Measurements from ENCODE around the gene PCNX1.
A peak's percentile ranks its signal among the peaks of the same experiment; 100 is the strongest.

The PCNX1 gene

GRCh38 chr14:71135911-71136310, 228.7 kb downstream of the PCNX1 start:
- no peak overlapping the region for H3K4me3 ChIP-seq
- no peaks in the 10 kb centered on the region for H3K9me3 ChIP-seq (ENCODE audit: low read depth, low read length)
- no peaks in the 10 kb centered on the region for H3K36me3 ChIP-seq (ENCODE audit: insufficient read depth, low read length)
- TF ChIP-seq FOXP2 (optimal IDR thresholded peaks at IDR 0.05; ENCODE audit: control extremely low read depth, extremely low read length, insufficient read depth) (no peak), POLR2AphosphoS5 (IDR thresholded peaks at IDR 0.05; ENCODE audit: borderline replicate concordance, low read depth, low read length) (no peak), EZH2 (IDR thresholded peaks at IDR 0.05) (no peak)
- H3K27ac ChIP-seq = no peak overlapping the region
- no peak for DNase-seq (ENCODE audit: low read depth, low spot score)
- no peak overlapping the region for H3K9ac ChIP-seq (ENCODE audit: insufficient read length)

GRCh38 chr14:71136386-71137060, 229.3 kb downstream of the PCNX1 start:
- TF ChIP-seq EZH2 (IDR thresholded peaks at IDR 0.05) (no peak), POLR2AphosphoS5 (IDR thresholded peaks at IDR 0.05; ENCODE audit: borderline replicate concordance, low read depth, low read length) (no peak), FOXP2 (optimal IDR thresholded peaks at IDR 0.05; ENCODE audit: control extremely low read depth, extremely low read length, insufficient read depth) (no peak)
- Histone ChIP-seq H3K9me3 (ENCODE audit: low read depth, low read length) (no peaks in the 10 kb centered on the region), H3K9ac (ENCODE audit: insufficient read length) (no peak overlapping the region), H3K27ac (no peak overlapping the region), H3K36me3 (ENCODE audit: insufficient read depth, low read length) (no peaks in the 10 kb centered on the region), H3K4me3 (no peak overlapping the region)
- DNase-seq (ENCODE audit: low read depth, low spot score) = no peak

- TF ChIP-seq POLR2AphosphoS5 (IDR thresholded peaks at IDR 0.05; ENCODE audit: borderline replicate concordance, low read depth, low read length) (no peak), EZH2 (IDR thresholded peaks at IDR 0.05) (no peak), FOXP2 (optimal IDR thresholded peaks at IDR 0.05; ENCODE audit: control extremely low read depth, extremely low read length, insufficient read depth) (no peak)
- no peaks in the 10 kb centered on the region for H3K36me3 ChIP-seq (ENCODE audit: insufficient read depth, low read length)
- no peak overlapping the region for H3K4me3 ChIP-seq
- H3K9ac ChIP-seq (ENCODE audit: insufficient read length) = no peak overlapping the region
- DNase-seq (ENCODE audit: low read depth, low spot score) = no peak
- no peak overlapping the region for H3K27ac ChIP-seq
- no peaks in the 10 kb centered on the region for H3K9me3 ChIP-seq (ENCODE audit: low read depth, low read length)
Measured at GRCh38 chr14:71137536-71138447, 230.5 kb downstream of the PCNX1 start.

- Histone ChIP-seq H3K9ac (ENCODE audit: insufficient read length) (no peak overlapping the region), H3K36me3 (ENCODE audit: insufficient read depth, low read length) (no peaks in the 10 kb centered on the region), H3K4me3 (no peak overlapping the region), H3K9me3 (ENCODE audit: low read depth, low read length) (no peaks in the 10 kb centered on the region), H3K27ac (no peak overlapping the region)
- no peak for DNase-seq (ENCODE audit: low read depth, low spot score)
- TF ChIP-seq EZH2 (IDR thresholded peaks at IDR 0.05) = no peak
- no peak for TF ChIP-seq POLR2AphosphoS5 (IDR thresholded peaks at IDR 0.05; ENCODE audit: borderline replicate concordance, low read depth, low read length)
- TF ChIP-seq FOXP2 (optimal IDR thresholded peaks at IDR 0.05; ENCODE audit: control extremely low read depth, extremely low read length, insufficient read depth) = no peak
Measured at GRCh38 chr14:71138448-71139293, 231.4 kb downstream of the PCNX1 start.

GRCh38 chr14:71139294-71139946, 232.2 kb downstream of the PCNX1 start:
- no peaks in the 10 kb centered on the region for H3K9me3 ChIP-seq (ENCODE audit: low read depth, low read length)
- no peaks in the 10 kb centered on the region for H3K36me3 ChIP-seq (ENCODE audit: insufficient read depth, low read length)
- no peak overlapping the region for H3K27ac ChIP-seq
- H3K4me3 ChIP-seq = no peak overlapping the region
- H3K9ac ChIP-seq (ENCODE audit: insufficient read length) = no peak overlapping the region
- no peak for DNase-seq (ENCODE audit: low read depth, low spot score)
- TF ChIP-seq EZH2 (IDR thresholded peaks at IDR 0.05) = no peak
- no peak for TF ChIP-seq FOXP2 (optimal IDR thresholded peaks at IDR 0.05; ENCODE audit: control extremely low read depth, extremely low read length, insufficient read depth)
- no peak for TF ChIP-seq POLR2AphosphoS5 (IDR thresholded peaks at IDR 0.05; ENCODE audit: borderline replicate concordance, low read depth, low read length)

- peak overlapping the region; percentile 12 for H3K9ac ChIP-seq (ENCODE audit: insufficient read length)
- H3K4me3 ChIP-seq = no peak overlapping the region
- no peak for DNase-seq (ENCODE audit: low read depth, low spot score)
- H3K27ac ChIP-seq = peak overlapping the region; percentile 82
- no peaks in the 10 kb centered on the region for H3K36me3 ChIP-seq (ENCODE audit: insufficient read depth, low read length)
- TF ChIP-seq EZH2 (IDR thresholded peaks at IDR 0.05) = no peak
- no peak for TF ChIP-seq POLR2AphosphoS5 (IDR thresholded peaks at IDR 0.05; ENCODE audit: borderline replicate concordance, low read depth, low read length)
- TF ChIP-seq FOXP2 (optimal IDR thresholded peaks at IDR 0.05; ENCODE audit: control extremely low read depth, extremely low read length, insufficient read depth) = no peak
- H3K9me3 ChIP-seq (ENCODE audit: low read depth, low read length) = no peaks in the 10 kb centered on the region
Measured at GRCh38 chr14:71140157-71140556, 232.9 kb downstream of the PCNX1 start.

GRCh38 chr14:71141701-71142374, 234.6 kb downstream of the PCNX1 start:
- Histone ChIP-seq H3K9ac (ENCODE audit: insufficient read length) (no peak overlapping the region), H3K4me3 (no peak overlapping the region), H3K27ac (0 out of 2 replicates have a peak overlapping the region, but pooled peaks have one; percentile 34), H3K9me3 (ENCODE audit: low read depth, low read length) (no peaks in the 10 kb centered on the region), H3K36me3 (ENCODE audit: insufficient read depth, low read length) (no peaks in the 10 kb centered on the region)
- no peak for DNase-seq (ENCODE audit: low read depth, low spot score)
- no peak for TF ChIP-seq POLR2AphosphoS5 (IDR thresholded peaks at IDR 0.05; ENCODE audit: borderline replicate concordance, low read depth, low read length)
- TF ChIP-seq EZH2 (IDR thresholded peaks at IDR 0.05) = no peak
- no peak for TF ChIP-seq FOXP2 (optimal IDR thresholded peaks at IDR 0.05; ENCODE audit: control extremely low read depth, extremely low read length, insufficient read depth)

Data from SK-N-MC (cell line).